IPS-18c (cell line): ENCODE measurements around the gene COX10.
"Not testable (repeated sequence)": the region's sequence is repeated elsewhere in the genome, so short reads cannot be mapped to it uniquely, and the experiment has no call there.

ENCODE experiments used
- H3K4me3 ChIP-seq: 2 replicates; pipeline ENCODE4 v1.7.0; 2013; ENCODE audit warnings: low read depth, mild to moderate bottlenecking, low read length, moderate library complexity; ENCODE audit not compliant: insufficient read depth
- H3K9me3 ChIP-seq: one replicate; pipeline ENCODE4 v1.6.1; 2013; ENCODE audit warnings: mild to moderate bottlenecking, low read length, moderate library complexity; ENCODE audit not compliant: control insufficient read depth, insufficient read depth

The COX10 gene

DNA sequence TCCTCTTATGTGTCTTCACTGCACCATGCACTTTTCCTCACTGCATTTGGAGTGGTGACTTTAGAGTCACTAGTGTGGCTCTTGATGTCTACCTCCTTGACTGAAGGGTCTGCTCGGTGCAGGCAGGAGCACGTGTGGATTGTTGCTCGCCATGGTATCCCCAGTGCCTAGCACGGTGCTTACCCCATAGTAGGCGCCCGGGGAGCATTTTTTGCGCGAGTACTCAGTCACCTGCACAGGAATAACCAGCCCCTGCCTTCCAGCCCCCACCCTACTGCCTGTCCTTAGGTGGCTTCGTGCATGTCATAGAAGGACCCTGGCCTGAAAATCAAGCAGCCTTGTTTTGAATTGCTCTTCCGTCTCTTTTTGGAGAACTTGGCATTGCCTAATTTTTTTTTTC, 136.1 kb downstream of the COX10 start:
- no peak overlapping the region for H3K4me3 ChIP-seq
- H3K9me3 ChIP-seq: no peaks in the 10 kb centered on the region

GRCh38 chr17:14205992-14206461, 136.7 kb downstream of the COX10 start:
- Histone ChIP-seq H3K9me3 (no peaks in the 10 kb centered on the region), H3K4me3 (no peak overlapping the region)

DNA sequence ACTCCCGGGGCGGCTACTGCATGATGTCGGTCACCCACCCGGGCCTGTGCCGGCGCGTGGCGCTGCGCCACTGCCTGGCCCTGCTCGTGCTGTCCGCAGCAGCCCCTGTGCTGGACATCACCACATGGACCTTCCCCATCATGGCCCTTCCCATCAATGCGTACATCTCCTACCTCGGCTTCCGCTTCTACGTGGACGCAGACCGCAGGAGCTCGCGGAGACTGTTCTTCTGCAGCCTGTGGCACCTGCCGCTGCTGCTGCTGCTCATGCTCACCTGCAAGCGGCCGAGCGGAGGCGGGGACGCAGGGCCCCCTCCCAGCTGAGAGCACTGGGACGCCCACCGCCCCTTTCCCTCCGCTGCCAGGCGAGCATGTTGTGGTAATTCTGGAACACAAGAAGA, 137.6 kb downstream of the COX10 start:
- H3K9me3 ChIP-seq: no peaks in the 10 kb centered on the region
- H3K4me3 ChIP-seq: no peak overlapping the region

- no peak overlapping the region for H3K4me3 ChIP-seq
- H3K9me3 ChIP-seq: no peaks in the 10 kb centered on the region
These were observed 138.5 kb downstream of the COX10 start for GRCh38 chr17:14207791-14208190.

DNA sequence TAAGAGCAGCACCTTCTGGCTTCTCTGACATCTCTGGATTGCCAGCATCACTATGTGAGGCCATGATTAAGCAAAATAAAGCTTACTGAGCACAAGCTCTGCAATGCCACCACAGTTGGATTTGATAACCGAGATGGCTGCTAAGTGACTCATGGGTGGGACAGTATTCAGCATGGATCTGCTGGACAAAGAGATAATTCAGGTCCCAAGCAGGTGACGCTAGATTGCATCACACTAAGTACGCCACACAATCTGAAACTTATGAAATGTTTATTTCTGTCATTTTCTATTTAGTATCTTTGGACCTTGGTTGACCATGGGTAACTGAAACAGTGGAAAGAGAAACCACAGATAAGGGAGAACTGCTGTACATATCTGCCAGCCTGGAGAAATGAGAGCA, 139.9 kb downstream of the COX10 start:
- Histone ChIP-seq H3K9me3 (no peaks in the 10 kb centered on the region), H3K4me3 (no peak overlapping the region)

DNA sequence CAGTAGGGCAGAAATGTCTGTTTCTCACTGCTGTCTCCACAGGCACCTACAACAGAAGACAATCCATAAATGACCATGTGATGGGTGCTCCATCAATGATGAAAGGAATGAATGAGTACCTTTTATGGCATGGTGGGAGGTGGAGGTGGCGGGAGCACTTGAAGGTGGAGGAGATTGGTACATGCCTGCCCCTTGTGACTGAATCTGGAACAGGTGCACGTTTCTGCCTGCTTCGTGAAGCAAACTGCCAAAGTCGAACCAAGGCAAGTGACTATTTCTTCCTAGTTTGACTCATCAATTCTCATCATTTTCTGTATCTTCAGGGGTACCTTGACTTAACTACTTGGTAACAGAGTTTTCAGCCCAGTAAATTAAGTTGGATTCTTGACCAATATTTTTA, 141.9 kb downstream of the COX10 start:
- H3K4me3 ChIP-seq: no peak overlapping the region
- H3K9me3 ChIP-seq: no peaks in the 10 kb centered on the region

- no peaks in the 10 kb centered on the region for H3K9me3 ChIP-seq
- no peak overlapping the region for H3K4me3 ChIP-seq
These were observed 142.5 kb downstream of the COX10 start for GRCh38 chr17:14211801-14212200.

- Histone ChIP-seq H3K4me3 (no peak overlapping the region), H3K9me3 (no peaks in the 10 kb centered on the region)
These were observed 143.1 kb downstream of the COX10 start for GRCh38 chr17:14212401-14212800.

DNA sequence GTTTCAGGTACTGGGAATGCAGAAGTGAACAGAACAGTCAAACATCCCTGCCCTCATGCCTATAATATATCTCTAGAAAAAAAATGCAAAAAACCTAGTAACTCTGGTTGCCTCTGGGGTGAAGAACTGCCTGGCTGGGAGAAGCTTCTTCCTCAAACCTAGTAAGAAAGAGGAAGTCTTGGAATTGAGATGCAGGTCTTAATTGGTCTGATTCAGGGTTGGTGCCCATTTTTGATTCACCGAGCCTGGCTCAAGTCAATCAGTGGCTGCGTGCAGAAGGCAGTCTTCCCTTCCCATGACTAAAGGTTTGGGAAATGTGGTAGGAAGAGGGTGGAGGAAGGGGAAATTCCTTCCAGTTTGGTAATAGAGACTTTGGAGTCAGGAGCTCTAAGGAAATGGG, 145.0 kb downstream of the COX10 start:
- H3K4me3 ChIP-seq: no peak overlapping the region
- H3K9me3 ChIP-seq: no peaks in the 10 kb centered on the region

GRCh38 chr17:14222611-14223010, 153.3 kb downstream of the COX10 start:
- no peaks in the 10 kb centered on the region for H3K9me3 ChIP-seq
- no peak overlapping the region for H3K4me3 ChIP-seq

DNA sequence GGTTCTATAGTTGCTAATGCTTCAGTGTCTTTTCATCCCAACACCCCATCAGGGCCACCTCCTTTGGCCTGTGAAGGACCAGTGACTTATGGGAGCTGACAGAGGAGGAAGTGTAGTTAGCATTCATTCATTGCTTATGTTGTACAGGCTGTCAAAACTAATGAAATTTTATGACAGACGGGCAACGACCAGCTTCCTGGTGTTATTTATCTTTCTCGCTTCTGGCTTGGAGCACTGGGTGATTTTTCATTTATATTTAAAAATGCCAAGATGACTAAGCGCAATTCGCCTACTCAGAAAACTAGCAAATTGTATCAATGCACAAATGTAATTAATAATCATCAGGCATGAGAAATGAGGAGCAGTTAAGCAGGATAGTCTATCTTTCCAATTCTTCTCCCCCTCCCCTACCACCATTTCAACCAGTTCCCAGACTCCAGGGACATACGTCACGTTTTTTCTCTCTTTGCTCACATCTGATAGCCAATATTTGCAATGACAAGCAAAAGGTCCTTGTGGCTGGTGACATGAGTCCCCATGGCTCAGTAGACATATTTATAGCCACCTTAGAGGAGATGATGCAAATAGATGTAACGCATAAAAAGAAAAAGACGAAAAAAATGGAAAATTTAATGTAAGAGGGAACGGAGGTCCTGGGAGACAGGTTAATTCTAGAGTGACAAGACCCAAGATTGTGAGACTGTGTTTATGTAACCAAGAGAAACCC, 156.1 kb downstream of the COX10 start:
- Histone ChIP-seq H3K4me3 (no peak overlapping the region), H3K9me3 (no peaks in the 10 kb centered on the region)

DNA sequence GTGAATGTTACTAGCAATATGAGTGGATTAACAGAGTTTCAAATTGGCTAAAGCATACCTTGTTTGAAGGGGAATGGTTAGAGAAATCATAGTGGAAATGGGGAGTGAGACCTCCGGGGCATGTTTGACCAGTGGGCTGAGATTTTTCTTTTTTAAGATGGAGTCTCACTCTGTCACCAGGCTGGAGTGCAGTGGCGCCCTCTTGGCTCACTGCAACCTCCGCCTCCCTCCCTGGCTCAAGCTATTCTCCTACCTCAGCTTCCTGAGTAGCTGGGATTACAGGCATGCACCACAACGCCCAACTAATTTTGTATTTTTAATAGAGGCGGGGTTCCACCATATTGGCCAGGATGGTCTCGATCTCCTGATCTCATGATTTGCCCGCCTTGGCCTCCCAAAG, 157.7 kb downstream of the COX10 start:
- H3K9me3 ChIP-seq: no peaks in the 10 kb centered on the region

DNA sequence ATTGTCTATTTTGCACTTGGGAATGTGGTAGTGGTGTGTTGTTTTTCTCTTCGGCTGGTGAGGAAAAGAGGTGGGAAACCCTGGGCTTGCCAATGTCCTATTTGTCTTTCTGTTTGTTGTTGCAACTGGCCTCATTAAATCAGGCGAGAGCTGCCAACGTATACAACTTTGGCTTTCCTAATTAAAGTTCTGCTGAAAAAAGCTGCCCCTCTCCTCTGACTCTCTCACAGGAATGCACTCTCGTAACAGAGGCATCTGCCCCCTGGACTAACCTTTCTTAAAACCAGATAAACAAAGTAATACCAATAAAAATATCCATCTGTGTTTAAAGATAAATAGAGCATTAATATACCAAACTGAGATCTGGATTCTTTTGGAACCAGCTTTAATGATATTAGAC, 159.6 kb downstream of the COX10 start:
- no peak overlapping the region for H3K4me3 ChIP-seq

More for the DNA sequence above, 157.7 kb downstream of the COX10 start:
- no peak overlapping the region for H3K4me3 ChIP-seq

DNA sequence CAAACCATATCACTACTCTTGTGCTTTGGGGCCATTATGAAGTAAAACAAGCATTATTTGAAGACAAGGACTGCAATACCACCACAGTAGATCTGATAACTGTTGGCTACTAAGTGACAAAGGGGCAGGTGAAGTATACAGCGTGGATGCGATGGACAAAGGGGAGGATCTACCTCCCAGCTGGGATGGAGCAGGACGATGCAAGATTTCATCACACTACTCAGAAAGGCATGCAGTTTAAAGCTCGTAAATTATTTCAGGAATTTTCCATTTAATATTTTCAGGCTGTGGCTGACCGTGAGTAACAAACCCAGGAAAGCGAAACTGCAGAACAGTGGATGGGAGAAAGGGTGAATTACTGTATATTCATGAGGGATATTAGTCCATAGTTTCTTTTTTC, 161.9 kb downstream of the COX10 start:
- H3K4me3 ChIP-seq: not testable (repeated sequence)

More for the DNA sequence above, 159.6 kb downstream of the COX10 start:
- no peaks in the 10 kb centered on the region for H3K9me3 ChIP-seq

DNA sequence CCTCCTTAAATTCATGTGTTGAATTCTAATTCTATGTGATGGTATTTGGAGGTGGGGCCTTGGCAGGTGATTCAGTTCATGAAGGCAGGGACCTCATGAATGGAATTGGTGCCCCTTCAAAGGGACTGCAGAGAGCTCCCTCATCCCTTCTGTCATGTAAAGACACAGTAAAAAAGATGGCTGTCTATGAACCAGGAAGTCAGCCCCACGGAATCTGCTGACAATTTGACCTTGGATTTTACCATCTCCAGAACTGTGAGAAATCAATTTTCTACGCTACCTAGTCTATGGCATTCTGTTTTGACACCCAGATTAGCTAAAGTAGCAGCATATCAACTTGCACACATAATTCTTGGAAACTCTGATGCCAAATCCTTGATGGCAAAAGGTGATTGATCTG, 165.7 kb downstream of the COX10 start:
- H3K9me3 ChIP-seq, H3K4me3 ChIP-seq: not testable (repeated sequence)

More for the DNA sequence above, 161.9 kb downstream of the COX10 start:
- H3K9me3 ChIP-seq: not testable (repeated sequence)

- H3K4me3 ChIP-seq, H3K9me3 ChIP-seq: not testable (repeated sequence)
These were observed 166.7 kb downstream of the COX10 start for GRCh38 chr17:14236032-14236431.

GRCh38 chr17:14236762-14237161, 167.5 kb downstream of the COX10 start, which contains the start of gene CDRT15:
Gene CDRT15 (minus strand): TSS chr17:14236862. CDS start chr17:14236833, 29 bp downstream.
- H3K4me3 ChIP-seq, H3K9me3 ChIP-seq: not testable (repeated sequence)

GRCh38 chr17:14239271-14239670, 170.0 kb downstream of the COX10 start:
- not testable (repeated sequence) for H3K9me3 ChIP-seq, H3K4me3 ChIP-seq

DNA sequence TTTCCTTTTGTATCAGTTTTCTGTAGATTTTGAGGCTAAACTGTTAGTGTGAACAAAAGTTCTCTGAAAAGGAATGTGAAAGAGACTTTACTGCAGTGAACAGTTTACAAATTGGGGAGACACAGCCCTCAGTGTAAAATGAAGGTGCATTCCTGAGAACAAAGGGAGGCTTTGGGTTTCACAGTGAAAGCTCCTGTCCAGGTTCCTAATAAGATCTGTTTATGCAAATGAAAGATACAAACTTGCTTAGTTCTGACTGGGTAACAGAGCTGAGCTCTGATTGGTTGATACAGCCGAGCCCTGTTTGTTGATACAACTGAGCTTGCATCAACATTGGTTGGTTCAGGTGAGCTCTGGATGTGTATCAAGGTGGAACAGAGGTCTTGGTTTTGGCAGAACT, 175.7 kb downstream of the COX10 start:
- no peak overlapping the region for H3K4me3 ChIP-seq
- no peaks in the 10 kb centered on the region for H3K9me3 ChIP-seq
